HG03442 (cell line): ENCODE results near the gene LLGL2.
A peak's percentile ranks its signal among the peaks of the same experiment; 100 is the strongest.
"Not testable (repeated sequence)": the region's sequence is repeated elsewhere in the genome, so short reads cannot be mapped to it uniquely, and the experiment has no call there.

Experiments used
- ATAC-seq: cut with Tn5 transposase; IDR thresholded peaks from one replicate; pipeline ENCODE4 v1.9.1; 2021; ENCODE audit warnings: mild to moderate bottlenecking, moderate library complexity; ENCODE audit not compliant: unreplicated experiment

The LLGL2 gene, protein sequence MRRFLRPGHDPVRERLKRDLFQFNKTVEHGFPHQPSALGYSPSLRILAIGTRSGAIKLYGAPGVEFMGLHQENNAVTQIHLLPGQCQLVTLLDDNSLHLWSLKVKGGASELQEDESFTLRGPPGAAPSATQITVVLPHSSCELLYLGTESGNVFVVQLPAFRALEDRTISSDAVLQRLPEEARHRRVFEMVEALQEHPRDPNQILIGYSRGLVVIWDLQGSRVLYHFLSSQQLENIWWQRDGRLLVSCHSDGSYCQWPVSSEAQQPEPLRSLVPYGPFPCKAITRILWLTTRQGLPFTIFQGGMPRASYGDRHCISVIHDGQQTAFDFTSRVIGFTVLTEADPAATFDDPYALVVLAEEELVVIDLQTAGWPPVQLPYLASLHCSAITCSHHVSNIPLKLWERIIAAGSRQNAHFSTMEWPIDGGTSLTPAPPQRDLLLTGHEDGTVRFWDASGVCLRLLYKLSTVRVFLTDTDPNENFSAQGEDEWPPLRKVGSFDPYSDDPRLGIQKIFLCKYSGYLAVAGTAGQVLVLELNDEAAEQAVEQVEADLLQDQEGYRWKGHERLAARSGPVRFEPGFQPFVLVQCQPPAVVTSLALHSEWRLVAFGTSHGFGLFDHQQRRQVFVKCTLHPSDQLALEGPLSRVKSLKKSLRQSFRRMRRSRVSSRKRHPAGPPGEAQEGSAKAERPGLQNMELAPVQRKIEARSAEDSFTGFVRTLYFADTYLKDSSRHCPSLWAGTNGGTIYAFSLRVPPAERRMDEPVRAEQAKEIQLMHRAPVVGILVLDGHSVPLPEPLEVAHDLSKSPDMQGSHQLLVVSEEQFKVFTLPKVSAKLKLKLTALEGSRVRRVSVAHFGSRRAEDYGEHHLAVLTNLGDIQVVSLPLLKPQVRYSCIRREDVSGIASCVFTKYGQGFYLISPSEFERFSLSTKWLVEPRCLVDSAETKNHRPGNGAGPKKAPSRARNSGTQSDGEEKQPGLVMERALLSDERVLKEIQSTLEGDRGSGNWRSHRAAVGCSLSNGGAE

DNA sequence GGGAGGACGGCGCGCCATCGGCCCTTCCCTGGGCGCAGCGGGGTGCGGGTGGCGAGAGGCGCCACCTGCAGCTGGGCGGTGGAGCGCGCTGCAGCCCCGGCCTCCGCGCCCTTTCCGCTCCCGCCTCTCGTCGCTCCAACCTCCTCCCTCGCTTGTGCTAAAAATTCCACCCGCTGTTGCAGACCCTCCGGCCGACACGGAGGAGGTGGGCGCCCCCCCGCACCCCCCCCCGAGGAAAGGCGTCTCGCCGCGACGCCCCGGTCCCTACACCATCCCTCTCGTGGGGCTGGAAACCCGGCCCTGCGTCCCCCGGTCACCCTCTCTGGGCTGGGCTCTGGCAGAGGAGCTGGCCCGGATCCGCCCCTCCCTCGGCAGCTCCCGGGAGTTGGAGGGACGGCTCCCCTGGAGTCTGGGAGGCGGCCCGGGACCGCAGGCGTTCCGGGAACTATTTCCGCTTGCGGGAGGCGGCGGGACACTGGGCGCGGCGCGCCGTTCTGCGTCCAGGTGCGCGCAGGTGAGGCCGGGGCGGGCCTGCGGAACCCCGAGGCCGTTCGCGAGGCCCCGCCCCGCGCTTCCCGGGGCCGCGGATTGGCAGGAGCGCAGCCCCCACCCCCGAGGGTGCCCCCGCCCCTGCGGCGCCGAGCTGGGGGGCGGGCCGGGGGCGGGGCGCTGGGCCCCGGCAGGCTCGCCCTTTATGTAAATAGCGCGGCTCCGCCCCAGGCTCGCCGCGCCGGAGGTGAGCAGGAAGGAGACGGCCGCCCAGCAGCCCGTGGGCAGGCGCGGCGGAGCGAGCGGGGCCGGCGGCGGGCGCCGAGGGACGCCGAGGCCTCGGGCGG is at the start of gene LLGL2:
TSS of gene LLGL2 (plus strand) at position 728 of the 836 bp plus-strand sequence. CDS start 17,730 bp downstream, outside the sequence.
- ATAC-seq = peak; percentile 70

DNA sequence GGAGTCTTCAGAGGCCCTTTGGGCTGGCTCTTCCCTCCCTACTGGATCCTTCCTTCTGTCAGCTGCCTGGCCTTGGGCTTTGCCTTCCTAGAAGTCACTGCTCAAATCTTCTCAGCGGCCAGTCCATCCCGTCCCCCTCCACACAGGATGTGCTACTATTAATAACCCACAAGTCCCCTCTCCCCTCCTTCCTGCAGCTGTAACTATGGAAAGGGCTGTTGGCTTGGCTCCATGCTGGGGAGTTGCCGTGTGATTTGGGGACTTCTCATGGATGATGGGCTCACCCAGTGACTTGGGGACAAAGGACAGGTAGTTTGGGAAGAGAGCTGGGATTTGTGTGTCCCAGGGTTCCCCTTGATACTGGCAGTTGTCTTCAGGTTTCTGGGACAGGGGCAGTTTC is 49.6 kb upstream of the LLGL2 start:
- no peak for ATAC-seq

DNA sequence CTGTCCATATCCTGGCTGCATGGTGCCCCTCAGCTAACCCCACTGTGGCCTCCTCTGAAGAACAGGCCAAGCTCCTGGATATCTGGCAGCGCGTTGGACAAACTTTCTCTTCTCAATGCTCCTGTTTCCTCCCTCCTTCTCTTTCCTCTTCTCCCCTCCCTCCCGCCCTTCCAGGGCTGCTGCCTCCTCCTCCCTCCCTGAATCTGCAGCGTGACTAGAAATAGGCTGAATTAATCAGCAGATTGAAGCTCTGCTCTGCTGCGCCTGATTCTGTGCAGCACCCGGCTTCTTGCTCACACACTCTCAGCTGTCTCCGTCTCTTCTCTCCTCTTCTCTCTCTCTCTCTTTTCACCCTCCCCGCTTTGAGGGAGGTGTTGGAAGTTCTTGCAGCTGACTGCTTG is 49.2 kb upstream of the LLGL2 start:
- ATAC-seq = no peak

DNA sequence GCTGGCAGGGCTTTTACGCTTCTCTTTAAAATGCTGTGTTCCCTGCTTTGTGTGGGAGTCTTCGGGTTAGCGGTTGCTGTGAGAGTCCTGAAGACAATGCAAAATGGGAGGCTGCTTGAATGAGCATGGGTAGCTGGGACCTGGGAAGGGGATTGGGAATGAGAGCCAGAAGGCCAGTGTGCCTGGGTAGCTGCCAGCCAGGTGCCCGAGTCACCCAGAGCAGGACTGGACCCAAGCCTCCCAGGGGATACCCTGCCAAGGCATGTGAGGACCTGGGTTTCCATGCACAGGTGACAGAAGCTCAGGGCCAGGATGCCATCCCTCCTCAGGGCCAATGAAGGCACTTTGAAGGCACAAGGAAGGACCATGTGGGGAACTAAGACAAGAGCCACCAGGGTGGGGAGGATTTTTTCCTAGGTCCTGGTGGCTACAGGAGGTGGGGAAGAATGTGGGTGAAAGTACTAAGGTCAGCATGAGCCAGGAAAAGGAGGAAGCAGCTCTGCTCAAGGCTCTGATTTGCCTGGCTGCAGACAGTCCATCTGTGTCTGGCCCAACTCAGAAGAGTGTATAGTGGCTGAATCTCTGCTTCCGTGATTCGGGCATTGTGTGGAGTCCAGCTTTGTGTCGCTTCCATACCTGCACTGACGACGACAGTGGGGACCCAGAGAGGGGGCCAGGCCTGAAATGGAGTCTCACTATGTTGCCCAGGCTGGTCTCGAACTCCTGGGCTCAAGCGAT is 48.6 kb upstream of the LLGL2 start:
- no peak for ATAC-seq

DNA sequence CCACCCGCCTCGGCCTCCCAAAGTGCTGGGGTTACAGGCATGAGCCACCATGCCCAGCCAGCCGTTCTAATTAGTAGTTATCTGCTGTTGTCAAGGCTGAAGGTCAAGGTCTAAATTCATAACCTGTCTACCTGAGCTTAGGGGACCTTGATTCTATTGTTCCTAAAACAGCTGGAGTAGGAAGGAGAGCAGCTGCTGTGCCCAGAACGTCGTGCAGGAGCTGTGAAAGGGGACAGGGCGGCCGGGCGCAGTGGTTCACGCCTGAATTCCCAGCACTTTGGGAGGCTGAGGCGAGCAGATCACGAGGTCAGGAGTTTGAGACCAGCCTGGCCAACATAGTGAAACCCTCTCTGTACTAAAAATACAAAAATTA is 48.0 kb upstream of the LLGL2 start:
- not testable (repeated sequence) for ATAC-seq

DNA sequence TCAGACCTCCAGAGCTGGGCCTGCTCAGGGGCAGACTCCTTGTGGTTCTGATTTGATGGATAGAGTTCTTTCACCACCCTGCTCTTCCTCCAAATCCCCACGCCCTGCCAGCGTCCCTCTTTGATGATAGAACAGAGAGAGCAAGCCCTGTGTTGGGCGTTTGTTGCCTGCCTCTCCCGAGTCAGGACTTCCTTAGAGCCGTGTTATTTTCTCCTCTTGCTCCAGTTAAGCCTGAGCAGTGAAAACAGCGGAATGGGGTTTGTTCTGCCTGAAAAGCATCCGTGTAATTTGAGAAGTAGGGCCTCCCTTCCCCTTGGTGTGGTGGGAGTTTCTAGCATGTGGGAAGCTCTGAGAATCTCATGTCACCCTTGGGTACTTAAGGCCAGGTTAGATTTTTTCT is 47.0 kb upstream of the LLGL2 start:
- no peak for ATAC-seq

DNA sequence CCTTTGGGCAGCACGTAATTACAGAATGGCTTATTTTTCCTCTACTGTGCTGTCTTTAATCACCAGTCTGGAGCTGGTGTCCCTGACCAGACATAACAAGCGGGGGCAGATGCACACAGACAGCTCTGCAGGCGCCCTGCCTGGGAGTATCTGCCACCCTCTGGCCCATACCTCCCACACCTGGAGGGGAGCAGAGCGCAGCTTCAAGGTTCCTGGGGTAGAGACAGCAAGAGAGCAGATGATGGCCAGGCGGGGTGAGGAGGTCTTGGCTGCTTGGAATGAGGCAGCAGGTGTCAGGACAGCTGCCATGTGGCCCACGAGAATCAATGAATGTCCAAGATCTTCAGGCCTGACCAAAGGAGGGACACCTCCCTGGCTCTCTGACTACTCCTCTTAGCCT is 45.2 kb upstream of the LLGL2 start:
- ATAC-seq = no peak

DNA sequence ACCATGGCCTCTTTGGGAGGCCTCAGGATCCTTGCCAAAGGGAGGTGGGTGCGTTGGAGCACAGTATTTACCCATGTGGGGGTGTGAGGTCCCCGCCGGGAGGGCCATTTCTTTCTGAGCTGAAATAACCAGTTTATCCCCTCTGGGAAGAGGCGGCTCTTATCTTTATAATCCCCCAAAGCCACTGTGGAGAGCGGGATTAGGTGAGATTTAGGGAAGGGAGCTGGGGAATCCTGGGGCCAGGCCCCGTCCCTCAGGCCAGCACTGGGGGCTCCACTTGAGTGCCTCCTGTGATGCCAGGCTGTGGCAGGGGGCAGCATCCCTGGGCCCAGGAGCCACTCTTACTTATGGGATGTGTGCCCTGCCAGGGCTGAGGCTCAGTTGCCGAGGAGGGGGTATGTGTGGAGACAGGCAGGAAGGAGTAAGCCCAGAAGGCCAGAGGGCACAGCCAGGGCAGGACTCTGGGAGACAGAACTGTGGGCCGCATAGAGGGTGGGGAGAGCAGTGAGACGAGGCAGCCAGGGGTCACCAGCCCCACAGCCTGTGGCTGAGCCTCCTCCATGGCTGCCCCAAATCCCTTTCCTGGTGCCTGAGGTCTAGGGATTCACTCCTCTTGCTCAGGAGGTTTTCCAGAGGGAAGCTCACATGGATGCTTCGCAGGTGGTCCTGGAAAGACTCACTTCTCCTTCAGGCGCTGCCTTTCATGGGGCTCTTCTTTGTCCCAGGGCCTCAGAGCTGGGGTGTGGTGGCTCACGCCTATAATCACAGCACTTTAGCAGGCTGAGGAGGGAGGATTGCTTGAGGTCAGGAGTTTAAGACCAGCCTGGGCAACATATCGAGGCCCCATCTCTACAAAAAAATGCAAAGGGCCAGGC is 44.1 kb upstream of the LLGL2 start:
- ATAC-seq = no peak

DNA sequence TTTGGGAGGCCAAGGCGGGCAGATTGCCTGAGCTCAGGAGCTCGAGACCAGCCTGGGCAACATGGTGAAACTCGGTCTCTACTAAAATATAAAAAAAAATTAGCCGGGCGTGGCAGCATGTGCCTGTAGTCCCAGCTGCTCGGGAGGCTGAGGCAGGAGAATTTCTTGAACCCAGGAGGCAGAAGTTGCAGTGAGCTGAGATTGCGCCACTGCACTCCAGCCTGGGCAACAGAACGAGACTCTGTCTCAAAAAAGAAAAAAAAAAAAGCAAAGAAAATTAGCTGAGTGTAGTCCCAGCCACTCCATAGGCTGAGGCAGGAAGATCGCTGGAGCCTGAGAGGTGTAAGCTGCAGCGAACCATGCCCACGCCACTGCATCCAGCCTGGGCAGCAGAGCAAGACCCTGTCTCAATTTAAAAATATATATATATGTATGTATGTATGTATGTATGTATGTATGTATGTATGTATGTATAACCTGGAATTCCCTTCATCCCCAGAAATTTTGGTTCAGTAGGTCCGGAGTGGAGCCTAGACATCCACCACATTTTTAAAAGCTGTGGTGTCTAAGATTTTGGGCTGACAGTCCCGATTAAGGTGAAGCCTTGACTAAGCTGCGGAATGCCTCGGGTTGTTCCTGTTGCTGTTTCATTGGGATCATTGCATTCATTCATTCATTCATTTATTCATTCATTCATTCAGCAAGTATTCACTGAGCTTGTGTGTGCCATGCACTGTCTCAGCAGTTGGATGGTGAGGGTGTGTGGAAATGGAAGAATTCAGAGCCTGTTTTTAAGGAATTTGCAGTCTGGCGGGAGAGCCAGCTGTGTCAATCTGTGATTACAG is 43.2 kb upstream of the LLGL2 start:
- ATAC-seq = no peak

DNA sequence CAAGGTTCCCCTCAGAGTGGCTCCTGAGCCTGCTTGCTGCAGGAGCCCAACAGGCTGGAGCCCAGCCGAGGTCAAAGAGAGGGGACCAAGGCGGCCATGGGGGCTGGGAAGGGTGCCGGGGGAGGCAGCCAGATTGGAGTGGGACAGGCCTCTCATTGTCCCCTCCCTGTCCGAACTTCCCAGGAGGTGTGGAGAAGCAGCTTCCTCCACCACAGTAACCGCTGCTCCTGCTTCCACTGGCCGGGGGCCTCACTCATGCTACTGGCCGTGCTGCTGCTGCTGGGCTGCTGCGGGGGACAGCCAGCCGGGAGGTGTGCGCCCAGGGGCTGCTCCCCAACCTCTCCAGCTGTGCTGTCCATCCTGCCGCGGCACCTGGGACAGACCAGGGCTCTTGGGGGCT is 39.8 kb upstream of the LLGL2 start:
- ATAC-seq = no peak

DNA sequence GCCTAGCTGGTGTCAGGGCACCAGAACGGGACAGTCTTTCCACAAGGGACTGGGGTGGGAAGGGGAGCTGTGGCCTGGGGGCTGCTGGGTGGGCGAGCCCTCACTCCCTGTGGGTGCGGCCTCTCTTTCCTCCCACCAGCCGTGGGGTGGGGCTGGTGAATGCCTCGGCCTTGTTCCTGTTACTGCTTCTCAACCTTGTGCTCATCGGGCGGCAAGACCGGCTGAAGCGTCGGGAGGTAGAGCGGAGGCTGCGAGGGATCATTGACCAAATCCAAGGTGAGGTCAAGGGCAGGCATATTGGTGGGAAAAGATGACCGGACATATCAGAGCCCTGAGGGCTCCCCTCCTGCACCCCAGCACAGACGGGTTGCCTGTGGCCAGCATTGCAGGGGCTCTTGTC is 39.3 kb upstream of the LLGL2 start:
- ATAC-seq = no peak

DNA sequence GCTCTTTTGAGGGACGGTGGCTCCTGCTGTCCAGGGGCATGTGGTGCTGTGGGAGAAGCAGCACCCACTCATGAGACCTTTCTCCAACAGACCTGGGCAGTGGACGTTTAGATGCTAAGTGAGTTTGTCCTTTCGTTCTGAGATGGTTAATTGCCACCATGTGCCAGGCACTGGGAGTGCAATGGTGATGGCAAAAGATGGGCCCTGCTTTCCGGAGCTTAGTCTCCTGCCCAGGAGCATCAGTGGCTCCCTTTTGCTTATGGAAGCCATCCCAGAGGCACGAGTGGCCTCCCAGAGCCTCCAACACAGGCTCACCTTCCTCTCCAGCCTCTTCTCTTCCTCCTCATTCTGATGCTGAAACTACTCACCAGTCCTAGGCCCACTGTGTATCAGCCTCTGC is 38.5 kb upstream of the LLGL2 start:
- ATAC-seq = no peak

DNA sequence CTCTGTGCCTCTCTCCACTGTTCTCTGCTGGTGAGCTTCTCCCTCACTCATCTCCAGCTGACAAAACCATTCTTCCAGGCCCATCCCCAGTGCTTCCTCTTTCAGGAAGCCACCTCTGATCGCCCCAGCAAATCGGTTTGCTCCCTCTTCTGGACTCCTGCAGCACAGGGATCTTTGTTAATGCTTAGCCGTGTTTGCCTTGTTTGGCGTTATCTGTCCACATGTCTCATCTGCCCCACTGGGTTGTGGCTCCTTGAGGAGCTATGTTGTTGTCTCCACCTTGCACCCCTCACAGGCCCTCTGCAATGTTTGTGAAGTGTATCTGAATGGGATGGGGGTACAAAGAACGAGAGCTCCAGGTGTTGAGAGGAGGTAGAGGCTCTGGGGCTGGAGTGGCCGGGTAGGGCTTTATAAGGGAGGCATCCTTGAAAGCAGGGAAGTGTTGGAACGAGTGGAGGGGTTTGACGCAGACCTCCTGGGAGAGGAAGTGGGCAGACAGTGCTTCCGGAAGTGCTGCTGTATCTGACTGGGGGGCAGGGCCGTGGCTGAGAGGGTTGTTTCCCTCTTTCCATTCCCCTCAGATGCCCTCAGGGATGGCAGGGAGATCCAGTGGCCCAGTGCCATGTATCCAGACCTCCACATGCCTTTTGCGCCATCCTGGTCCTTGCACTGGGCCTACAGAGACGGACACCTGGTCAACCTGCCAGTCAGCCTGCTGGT is 38.0 kb upstream of the LLGL2 start:
- ATAC-seq = no peak

DNA sequence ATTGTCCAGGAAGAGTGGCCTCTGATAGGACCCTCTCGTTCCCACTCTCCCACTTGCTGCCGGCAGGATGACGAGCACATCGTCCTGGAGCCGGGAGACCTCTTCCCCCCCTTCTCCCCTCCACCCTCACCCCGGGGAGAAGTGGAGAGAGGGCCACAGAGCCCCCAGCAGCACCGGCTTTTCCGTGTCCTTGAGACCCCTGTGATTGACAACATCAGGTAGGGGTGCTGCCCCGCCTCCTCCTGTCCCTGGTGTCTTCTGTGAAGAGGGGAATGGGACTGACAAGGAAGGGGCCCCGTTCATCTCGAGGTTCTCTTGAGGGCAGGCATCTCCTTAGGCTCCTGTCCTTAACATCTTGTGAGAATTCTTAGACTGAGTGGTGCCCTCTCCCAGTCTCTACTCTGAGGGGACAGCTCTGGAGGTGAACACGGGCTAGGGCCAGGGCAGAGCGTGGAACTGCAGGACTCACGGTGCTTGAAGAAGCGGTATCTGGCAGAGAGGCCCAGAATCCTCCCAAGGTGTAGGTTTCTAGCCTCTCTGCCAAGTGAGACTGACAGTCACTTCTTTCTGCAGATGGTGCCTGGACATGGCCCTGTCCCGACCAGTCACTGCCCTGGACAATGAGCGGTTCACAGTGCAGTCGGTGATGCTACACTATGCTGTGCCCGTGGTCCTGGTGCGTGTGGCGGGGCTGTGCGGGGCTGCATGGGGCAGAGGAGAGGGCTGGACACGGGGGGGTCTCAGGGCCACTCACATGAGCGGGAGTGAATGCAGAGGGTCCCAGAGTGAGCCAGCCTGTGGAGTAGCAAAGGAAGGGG is 36.6 kb upstream of the LLGL2 start:
- ATAC-seq = no peak

DNA sequence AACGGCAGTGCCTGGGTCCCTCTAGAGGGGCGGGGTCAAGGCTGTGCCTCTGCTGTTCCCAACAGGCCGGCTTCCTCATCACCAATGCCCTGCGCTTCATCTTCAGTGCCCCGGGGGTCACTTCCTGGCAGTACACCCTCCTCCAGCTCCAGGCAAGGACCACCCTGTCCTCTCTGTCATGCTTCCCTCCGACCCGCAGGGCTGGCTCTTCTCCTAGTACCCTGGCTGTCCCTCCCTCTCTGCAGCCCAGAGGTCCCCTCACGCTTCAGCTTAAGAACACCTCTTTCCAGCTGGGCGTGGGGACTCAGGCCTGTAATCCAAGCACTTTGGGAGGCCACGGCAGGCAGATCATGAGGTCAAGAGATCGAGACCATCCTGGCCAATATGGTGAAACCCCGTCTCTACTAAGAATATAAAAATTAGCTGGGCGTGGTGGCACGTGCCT is 36.0 kb upstream of the LLGL2 start:
- ATAC-seq = no peak

DNA sequence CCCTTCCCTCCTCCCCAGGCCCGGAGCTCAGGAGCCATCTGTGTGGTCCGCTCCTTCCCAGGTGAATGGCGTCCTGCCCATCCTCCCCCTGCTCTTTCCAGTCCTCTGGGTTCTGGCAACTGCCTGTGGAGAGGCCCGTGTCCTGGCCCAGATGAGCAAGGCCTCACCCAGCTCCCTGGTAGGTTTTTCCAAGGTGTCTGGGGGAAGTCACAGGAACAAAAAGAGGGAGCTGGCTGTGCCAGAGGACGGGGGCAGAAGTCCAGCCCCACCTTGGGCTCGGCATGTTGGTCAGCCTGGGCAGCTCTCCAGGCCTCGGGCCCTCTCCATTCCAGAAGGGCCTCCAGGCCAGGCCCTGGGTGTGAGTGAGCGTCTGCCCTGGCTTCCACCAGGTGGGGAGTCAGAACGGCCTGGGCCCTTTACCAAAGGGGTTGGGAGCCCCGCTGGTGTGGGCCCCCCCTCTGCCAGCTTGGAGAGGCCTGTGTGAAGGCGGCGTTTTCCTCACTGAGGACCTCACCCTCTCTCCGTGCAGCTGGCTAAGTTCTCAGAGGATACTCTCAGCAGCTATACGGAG is 35.2 kb upstream of the LLGL2 start:
- no peak for ATAC-seq
